ENCODE data around the gene MAF.

MAF gene

DNA sequence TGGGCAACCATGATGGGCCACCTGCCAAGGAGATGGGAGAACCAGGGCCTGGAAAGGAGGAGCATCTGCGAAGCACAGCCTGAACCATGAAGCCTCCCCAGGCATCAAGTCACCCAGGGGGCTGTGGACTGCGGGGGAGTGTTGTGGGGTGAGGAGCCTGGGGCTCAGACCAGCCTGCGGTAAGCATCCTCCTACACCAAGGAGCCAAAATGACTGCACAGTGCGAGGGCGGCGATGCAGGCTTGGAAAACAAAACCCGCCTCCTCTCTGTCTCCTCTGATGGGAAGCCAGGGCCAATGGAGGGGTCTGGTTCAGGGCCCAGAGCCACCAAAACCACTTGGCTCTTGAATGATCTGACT, 18.1 kb upstream of the MAF start:
- TF ChIP-seq, protein P1, sequence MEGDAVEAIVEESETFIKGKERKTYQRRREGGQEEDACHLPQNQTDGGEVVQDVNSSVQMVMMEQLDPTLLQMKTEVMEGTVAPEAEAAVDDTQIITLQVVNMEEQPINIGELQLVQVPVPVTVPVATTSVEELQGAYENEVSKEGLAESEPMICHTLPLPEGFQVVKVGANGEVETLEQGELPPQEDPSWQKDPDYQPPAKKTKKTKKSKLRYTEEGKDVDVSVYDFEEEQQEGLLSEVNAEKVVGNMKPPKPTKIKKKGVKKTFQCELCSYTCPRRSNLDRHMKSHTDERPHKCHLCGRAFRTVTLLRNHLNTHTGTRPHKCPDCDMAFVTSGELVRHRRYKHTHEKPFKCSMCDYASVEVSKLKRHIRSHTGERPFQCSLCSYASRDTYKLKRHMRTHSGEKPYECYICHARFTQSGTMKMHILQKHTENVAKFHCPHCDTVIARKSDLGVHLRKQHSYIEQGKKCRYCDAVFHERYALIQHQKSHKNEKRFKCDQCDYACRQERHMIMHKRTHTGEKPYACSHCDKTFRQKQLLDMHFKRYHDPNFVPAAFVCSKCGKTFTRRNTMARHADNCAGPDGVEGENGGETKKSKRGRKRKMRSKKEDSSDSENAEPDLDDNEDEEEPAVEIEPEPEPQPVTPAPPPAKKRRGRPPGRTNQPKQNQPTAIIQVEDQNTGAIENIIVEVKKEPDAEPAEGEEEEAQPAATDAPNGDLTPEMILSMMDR (conservative IDR thresholded peaks at IDR 0.05; ENCODE audit: low read depth, low read length): no peak
- no peak overlapping the region for H3K4me3 ChIP-seq (ENCODE audit: low read length)
- DNase-seq (ENCODE audit: low read depth): no peak

DNA sequence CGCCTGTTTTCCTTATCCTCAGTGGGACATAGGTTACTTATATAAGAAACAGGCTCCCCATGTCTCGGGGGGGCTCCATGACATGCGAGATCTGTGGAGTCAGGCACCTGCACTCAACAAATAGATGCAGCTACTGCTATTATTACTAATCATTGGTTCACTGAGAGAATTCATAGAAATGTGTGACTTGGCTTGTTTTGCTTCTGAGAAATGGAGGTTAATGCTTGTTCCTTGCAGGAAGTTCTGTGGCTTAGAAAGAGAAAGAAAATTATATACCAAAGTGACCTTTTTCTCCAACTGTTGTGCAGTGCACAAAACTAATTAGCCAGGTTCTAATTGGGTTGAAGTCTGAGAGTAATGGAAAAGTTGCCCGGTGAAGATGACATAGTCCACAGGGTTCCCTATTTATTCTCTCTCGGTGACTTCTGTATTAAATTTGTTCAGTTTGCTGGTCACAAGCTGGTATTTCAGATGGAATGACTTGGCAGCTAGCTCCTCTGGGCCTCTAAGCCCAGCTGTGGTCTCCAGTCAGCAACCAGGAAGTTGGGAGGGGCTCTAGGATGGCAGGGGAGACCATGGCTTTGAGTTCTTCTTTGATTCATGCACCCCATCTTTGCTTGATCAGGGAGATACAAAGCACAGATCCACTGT, 17.6 kb upstream of the MAF start:
- no peak overlapping the region for H3K4me3 ChIP-seq (ENCODE audit: low read length)
- TF ChIP-seq, protein P1 (conservative IDR thresholded peaks at IDR 0.05; ENCODE audit: low read depth, low read length): no peak
- no peak for DNase-seq (ENCODE audit: low read depth)

DNA sequence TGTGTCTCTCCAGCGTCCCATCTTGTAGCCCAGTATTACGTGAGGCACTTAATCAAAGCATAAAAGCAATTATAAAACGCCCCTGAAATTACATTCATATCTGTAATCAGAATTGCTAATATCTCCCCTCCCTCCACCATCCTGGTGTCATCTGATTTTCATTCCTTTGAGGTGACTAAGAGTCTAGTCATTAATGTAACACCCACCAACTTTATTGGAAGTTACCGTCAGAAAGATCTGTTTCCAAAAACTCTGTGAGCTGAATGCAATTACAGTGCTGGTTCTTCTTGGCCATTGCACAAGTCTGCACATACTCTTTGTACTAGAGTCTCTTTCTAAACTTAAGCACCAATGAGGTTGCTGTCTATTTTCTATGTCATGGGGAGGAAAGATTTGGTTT, 12.5 kb upstream of the MAF start:
- TF ChIP-seq, protein P1 (conservative IDR thresholded peaks at IDR 0.05; ENCODE audit: low read depth, low read length): no peak
- H3K4me3 ChIP-seq (ENCODE audit: low read length): no peak overlapping the region
- DNase-seq (ENCODE audit: low read depth): no peak

DNA sequence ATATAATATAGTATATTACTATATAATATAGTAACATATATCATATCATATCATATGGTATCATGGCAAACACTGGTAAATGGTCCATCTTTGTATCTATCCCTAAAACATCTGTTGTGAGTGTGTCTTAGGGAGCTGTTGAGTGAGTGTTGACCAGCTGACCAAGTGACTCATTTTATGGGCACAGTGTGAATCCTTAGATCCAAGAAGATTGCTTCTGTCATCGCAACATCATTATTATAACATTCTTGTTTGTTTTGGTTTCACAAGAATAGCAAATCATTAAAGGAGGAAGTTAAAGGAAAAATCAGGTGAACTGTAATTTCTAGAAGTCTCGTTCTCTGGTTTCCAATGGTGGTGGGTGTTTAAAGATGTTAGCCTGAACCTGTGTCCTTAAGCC, 11.7 kb upstream of the MAF start:
- TF ChIP-seq, protein P1 (conservative IDR thresholded peaks at IDR 0.05; ENCODE audit: low read depth, low read length): no peak
- no peak for DNase-seq (ENCODE audit: low read depth)
- H3K4me3 ChIP-seq (ENCODE audit: low read length): no peak overlapping the region

GRCh38 chr16:79610771-79611170, 10.2 kb upstream of the MAF start:
- TF ChIP-seq, protein P1 (conservative IDR thresholded peaks at IDR 0.05; ENCODE audit: low read depth, low read length): no peak
- no peak for DNase-seq (ENCODE audit: low read depth)
- no peak overlapping the region for H3K4me3 ChIP-seq (ENCODE audit: low read length)

GRCh38 chr16:79609861-79610260, 9.3 kb upstream of the MAF start:
- TF ChIP-seq, protein P1 (conservative IDR thresholded peaks at IDR 0.05; ENCODE audit: low read depth, low read length): no peak
- no peak overlapping the region for H3K4me3 ChIP-seq (ENCODE audit: low read length)
- DNase-seq (ENCODE audit: low read depth): no peak

- TF ChIP-seq, protein P1 (conservative IDR thresholded peaks at IDR 0.05; ENCODE audit: low read depth, low read length): no peak
- no peak for DNase-seq (ENCODE audit: low read depth)
- H3K4me3 ChIP-seq (ENCODE audit: low read length): no peak overlapping the region
These were observed 8.4 kb upstream of the MAF start for GRCh38 chr16:79608976-79609375.

Measured in retinal pigment epithelial cell (primary cell).